ENCODE measurements around the gene CREB3L2.
"Not testable (repeated sequence)": the region's sequence is repeated elsewhere in the genome, so short reads cannot be mapped to it uniquely, and the experiment has no call there.

Gene CREB3L2

DNA sequence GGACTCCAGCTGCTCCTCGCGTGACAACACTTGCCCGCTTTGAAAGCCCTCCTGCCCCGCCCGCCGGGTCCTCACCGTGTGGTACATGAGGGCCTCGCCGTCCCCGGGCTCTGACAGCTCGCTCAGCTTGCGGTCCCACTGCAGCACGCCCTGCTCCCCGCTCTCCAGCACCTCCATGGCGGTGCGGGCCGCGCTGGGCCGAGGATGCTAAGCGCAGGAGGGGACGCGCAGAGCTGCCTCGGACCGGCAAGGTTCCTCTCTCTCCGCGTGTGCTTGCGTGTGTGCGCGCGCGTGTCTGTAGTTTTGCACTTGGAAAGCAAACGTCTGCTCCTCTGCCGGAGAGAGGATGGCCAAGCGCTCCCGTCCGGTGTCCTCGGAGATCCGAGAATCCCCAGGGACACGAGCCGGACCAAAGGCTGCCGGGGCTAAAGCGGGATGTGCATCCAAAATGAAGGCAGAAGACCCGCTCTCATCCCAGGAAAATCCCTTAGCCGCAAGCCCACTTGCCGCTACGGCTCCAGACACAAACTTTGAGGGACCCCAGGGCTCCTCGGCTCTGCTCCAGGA is at the start of gene CREB3L2:
TSS of gene CREB3L2 (minus strand) at position 558 of the 567 bp plus-strand sequence. CDS start at position 177, 381 bp downstream.
- no peaks in the 10 kb centered on the region for H3K27me3 ChIP-seq (ENCODE audit: control insufficient read depth in 1 of 2, insufficient read depth in 2 of 2, low read length in 2 of 2)
- H3K4me3 ChIP-seq (ENCODE audit: low read depth in 1 of 2, low read length in 2 of 2), result peak within 1 kb of the TSS; percentile 94 to 97
- H3K9ac ChIP-seq (ENCODE audit: low read length), result peak within 1 kb of the TSS; percentile 92
- H3K27ac ChIP-seq (ENCODE audit: low read depth, low read length), result peak within 1 kb of the TSS; percentile 99
- H3K36me3 ChIP-seq (ENCODE audit: insufficient read depth, low read length), result no peaks in the 10 kb centered on the region
- no peaks in the 10 kb centered on the region for H3K9me3 ChIP-seq (ENCODE audit: low read length)
- H3K4me1 ChIP-seq (ENCODE audit: insufficient read depth, low read length), result peaks cover 27% of the 10 kb centered on the region

DNA sequence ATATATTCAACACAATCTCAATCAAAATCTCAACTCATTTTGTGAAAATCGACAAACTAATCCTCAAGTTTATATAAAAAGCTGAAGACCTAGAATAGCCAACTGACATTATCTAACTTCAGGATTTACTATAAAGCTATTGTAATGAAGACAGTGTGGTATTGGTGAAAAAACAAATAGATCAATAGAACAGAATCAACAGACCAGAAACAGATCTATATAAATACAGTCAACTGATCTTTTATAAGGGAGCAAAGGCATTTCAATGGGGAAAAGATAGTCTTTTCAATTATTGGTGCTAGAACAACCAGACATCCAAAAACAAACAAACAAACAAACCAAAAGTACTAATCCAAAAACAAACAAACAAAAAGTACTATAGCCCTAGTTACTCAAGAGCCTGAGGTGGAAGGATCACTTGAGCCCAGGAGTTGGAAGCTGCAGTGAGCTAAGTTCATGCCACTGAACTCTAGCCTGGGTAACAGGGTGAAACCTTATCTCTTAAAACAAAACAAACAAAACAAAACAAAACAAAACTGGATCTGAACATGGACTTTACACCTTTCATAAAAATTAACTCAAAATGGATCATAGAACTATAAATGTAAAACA is 47.7 kb upstream of the CREB3L2 start:
- H3K4me3 ChIP-seq (ENCODE audit: low read depth in 1 of 2, low read length in 2 of 2), result no peak overlapping the region
- H3K4me1 ChIP-seq (ENCODE audit: insufficient read depth, low read length), result no peaks in the 10 kb centered on the region
- H3K27me3 ChIP-seq (ENCODE audit: control insufficient read depth in 1 of 2, insufficient read depth in 2 of 2, low read length in 2 of 2), result no peaks in the 10 kb centered on the region
- no peak overlapping the region for H3K9ac ChIP-seq (ENCODE audit: low read length)
- H3K36me3 ChIP-seq (ENCODE audit: insufficient read depth, low read length), result no peaks in the 10 kb centered on the region
- H3K9me3 ChIP-seq (ENCODE audit: low read length), result no peaks in the 10 kb centered on the region
- no peak overlapping the region for H3K27ac ChIP-seq (ENCODE audit: low read depth, low read length)

DNA sequence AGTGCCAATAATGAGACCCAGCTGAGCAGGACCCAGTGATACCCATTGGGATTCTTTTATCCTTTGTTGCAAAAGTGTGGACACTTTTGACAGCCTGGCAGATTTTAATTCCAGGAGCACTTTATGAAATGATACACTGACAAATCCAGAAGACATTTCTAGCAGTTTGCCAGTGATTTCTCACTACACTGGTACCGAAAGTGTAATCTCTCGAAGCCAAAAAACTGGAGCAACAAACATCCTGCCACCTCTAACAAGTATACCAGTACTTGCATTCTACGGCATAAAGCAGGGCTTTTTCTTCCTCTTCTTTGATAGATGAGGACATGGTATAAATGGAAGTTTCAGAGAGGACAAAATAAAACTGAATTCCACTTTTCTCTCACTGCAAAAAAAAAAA is 46.0 kb upstream of the CREB3L2 start:
- no peaks in the 10 kb centered on the region for H3K36me3 ChIP-seq (ENCODE audit: insufficient read depth, low read length)
- no peak overlapping the region for H3K4me3 ChIP-seq (ENCODE audit: low read depth in 1 of 2, low read length in 2 of 2)
- no peaks in the 10 kb centered on the region for H3K4me1 ChIP-seq (ENCODE audit: insufficient read depth, low read length)
- H3K9me3 ChIP-seq (ENCODE audit: low read length), result no peaks in the 10 kb centered on the region
- no peak overlapping the region for H3K27ac ChIP-seq (ENCODE audit: low read depth, low read length)
- H3K27me3 ChIP-seq (ENCODE audit: control insufficient read depth in 1 of 2, insufficient read depth in 2 of 2, low read length in 2 of 2), result no peaks in the 10 kb centered on the region
- H3K9ac ChIP-seq (ENCODE audit: low read length), result no peak overlapping the region

DNA sequence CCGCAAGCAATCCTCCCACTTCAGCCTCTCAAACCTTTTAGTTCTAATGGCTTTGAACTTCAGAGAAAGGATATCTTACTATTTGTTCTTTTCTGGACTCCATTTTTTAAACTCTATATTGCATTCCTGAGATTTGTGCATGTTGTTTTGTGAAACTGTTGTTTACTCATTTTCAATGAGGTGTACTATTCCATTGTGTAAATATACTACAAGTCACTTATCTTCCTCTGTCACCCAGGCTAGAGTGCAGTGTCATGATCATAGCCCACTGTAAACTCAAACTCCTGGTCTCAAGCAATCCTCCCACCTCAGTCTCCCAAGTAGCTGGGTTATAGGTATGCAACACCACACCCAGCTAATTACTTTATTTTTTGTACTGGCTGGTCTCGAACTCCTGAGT is 43.0 kb upstream of the CREB3L2 start:
- Histone ChIP-seq H3K27me3 (ENCODE audit: control insufficient read depth in 1 of 2, insufficient read depth in 2 of 2, low read length in 2 of 2) (no peaks in the 10 kb centered on the region), H3K9ac (ENCODE audit: low read length) (no peak overlapping the region), H3K4me3 (ENCODE audit: low read depth in 1 of 2, low read length in 2 of 2) (no peak overlapping the region), H3K27ac (ENCODE audit: low read depth, low read length) (no peak overlapping the region), H3K9me3 (ENCODE audit: low read length) (no peaks in the 10 kb centered on the region), H3K36me3 (ENCODE audit: insufficient read depth, low read length) (no peaks in the 10 kb centered on the region), H3K4me1 (ENCODE audit: insufficient read depth, low read length) (no peaks in the 10 kb centered on the region)

- H3K4me1 ChIP-seq (ENCODE audit: insufficient read depth, low read length); H3K4me3 ChIP-seq (ENCODE audit: low read depth in 1 of 2, low read length in 2 of 2); H3K27me3 ChIP-seq (ENCODE audit: control insufficient read depth in 1 of 2, insufficient read depth in 2 of 2, low read length in 2 of 2); H3K27ac ChIP-seq (ENCODE audit: low read depth, low read length); H3K9me3 ChIP-seq (ENCODE audit: low read length); H3K36me3 ChIP-seq (ENCODE audit: insufficient read depth, low read length); H3K9ac ChIP-seq (ENCODE audit: low read length): not testable (repeated sequence)
Observed at GRCh38 chr7:138040063-138040462, 38.2 kb upstream of the CREB3L2 start.

DNA sequence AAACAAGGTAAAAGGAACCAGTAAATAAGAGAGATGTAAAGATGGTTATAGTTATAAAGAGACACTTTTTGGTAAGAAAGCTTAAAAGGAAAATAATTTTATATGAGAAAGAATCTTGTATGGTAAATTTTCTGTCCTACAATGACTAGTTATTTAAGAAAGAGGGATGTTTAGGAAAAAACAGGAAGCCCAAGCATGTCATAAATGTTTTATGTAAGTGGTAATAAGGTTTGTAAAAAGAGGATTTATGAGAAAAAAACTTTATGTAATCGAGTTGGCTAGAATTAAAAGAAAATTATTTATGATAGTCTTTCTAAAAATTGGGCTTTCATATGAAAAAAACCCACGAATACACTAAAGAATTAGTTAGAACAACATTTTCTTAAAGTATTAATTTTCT is 34.2 kb upstream of the CREB3L2 start:
- H3K9ac ChIP-seq (ENCODE audit: low read length), result no peak overlapping the region
- no peaks in the 10 kb centered on the region for H3K36me3 ChIP-seq (ENCODE audit: insufficient read depth, low read length)
- no peaks in the 10 kb centered on the region for H3K27me3 ChIP-seq (ENCODE audit: control insufficient read depth in 1 of 2, insufficient read depth in 2 of 2, low read length in 2 of 2)
- H3K4me3 ChIP-seq (ENCODE audit: low read depth in 1 of 2, low read length in 2 of 2), result no peak overlapping the region
- no peak overlapping the region for H3K27ac ChIP-seq (ENCODE audit: low read depth, low read length)
- H3K4me1 ChIP-seq (ENCODE audit: insufficient read depth, low read length), result no peaks in the 10 kb centered on the region
- H3K9me3 ChIP-seq (ENCODE audit: low read length), result no peaks in the 10 kb centered on the region

DNA sequence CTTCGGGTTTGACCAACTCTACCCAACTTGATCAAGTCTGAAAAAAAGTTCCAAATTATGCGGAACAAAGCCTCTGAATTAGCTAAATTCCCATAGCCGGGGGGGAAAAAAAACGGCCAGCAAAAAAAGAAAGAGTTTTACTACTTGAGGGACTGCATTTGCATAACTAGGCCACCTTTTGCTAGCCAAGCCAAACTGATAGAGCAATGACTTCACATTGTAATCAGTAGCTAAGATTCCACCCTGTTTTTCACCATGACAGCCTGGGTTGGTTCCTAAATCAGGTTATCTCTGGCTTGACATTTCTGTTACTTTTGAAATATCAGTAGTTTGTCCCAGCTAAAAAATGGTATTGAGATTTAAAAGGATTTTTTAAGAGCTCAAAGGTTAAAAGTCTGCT is 31.4 kb upstream of the CREB3L2 start:
- Histone ChIP-seq H3K4me3 (ENCODE audit: low read depth in 1 of 2, low read length in 2 of 2) (no peak overlapping the region), H3K9ac (ENCODE audit: low read length) (no peak overlapping the region), H3K9me3 (ENCODE audit: low read length) (no peaks in the 10 kb centered on the region), H3K27me3 (ENCODE audit: control insufficient read depth in 1 of 2, insufficient read depth in 2 of 2, low read length in 2 of 2) (no peaks in the 10 kb centered on the region), H3K27ac (ENCODE audit: low read depth, low read length) (no peak overlapping the region), H3K36me3 (ENCODE audit: insufficient read depth, low read length) (no peaks in the 10 kb centered on the region), H3K4me1 (ENCODE audit: insufficient read depth, low read length) (no peaks in the 10 kb centered on the region)

- no peak overlapping the region for H3K27ac ChIP-seq (ENCODE audit: low read depth, low read length)
- no peak overlapping the region for H3K4me3 ChIP-seq (ENCODE audit: low read depth in 1 of 2, low read length in 2 of 2)
- no peak overlapping the region for H3K9ac ChIP-seq (ENCODE audit: low read length)
- H3K4me1 ChIP-seq (ENCODE audit: insufficient read depth, low read length), result no peaks in the 10 kb centered on the region
- H3K9me3 ChIP-seq (ENCODE audit: low read length), result no peaks in the 10 kb centered on the region
- H3K36me3 ChIP-seq (ENCODE audit: insufficient read depth, low read length), result no peaks in the 10 kb centered on the region
- no peaks in the 10 kb centered on the region for H3K27me3 ChIP-seq (ENCODE audit: control insufficient read depth in 1 of 2, insufficient read depth in 2 of 2, low read length in 2 of 2)
Observed at GRCh38 chr7:138032770-138033169, 30.9 kb upstream of the CREB3L2 start.

DNA sequence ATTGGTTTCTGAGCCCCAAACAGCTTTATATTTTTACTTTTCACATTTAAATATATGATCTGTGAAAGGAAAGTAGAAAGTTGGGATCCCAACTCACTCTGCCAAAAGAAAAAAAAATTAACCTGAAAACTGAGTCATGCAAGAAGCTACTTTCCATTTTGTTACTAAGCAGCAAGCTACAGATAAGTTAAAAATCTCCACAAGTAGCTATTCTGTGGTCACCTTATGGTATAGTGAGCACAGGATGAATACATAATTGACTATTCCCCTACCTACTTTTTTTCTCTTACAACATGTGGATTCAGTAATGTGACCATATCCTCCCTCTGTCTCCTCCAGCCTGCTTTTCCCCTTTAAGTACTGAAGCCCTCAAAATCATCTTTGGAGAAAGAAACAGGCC is 30.3 kb upstream of the CREB3L2 start:
- Histone ChIP-seq H3K27ac (ENCODE audit: low read depth, low read length) (no peak overlapping the region), H3K27me3 (ENCODE audit: control insufficient read depth in 1 of 2, insufficient read depth in 2 of 2, low read length in 2 of 2) (no peaks in the 10 kb centered on the region), H3K9ac (ENCODE audit: low read length) (no peak overlapping the region), H3K9me3 (ENCODE audit: low read length) (no peaks in the 10 kb centered on the region), H3K36me3 (ENCODE audit: insufficient read depth, low read length) (no peaks in the 10 kb centered on the region), H3K4me1 (ENCODE audit: insufficient read depth, low read length) (no peaks in the 10 kb centered on the region), H3K4me3 (ENCODE audit: low read depth in 1 of 2, low read length in 2 of 2) (no peak overlapping the region)

DNA sequence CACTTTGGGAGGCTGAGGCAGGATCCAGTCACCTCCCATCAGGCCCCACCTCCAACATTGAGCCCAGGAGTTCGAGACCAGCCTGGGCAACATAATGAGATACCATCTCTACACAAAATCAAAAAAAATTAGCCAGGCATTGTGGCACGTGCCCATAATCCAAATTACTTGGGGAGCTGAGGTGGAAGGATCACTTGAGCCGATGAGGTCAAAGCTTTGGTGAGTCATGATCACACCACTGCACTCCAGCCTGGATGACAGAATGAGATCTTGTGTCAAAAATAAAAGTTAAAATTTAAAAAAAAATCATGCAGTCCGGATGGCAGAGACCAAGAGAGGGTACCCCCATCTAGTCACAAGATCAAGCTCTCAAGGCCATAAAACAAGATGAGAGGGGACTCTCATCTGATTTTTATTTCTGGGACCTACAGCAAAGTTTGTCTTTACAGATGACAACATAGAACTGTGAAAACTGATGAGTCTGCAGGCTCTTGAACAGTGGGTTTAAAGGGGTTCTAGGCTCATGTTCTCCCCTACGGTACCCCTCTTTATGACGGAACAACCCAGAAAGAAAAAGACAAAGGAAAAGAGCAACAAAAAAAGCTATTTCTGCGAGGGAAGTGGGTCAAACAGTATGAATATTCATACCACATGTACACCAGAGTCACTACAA is 28.9 kb upstream of the CREB3L2 start:
- Histone ChIP-seq H3K27ac (ENCODE audit: low read depth, low read length) (no peak overlapping the region), H3K9me3 (ENCODE audit: low read length) (no peaks in the 10 kb centered on the region), H3K9ac (ENCODE audit: low read length) (no peak overlapping the region), H3K36me3 (ENCODE audit: insufficient read depth, low read length) (no peaks in the 10 kb centered on the region), H3K4me3 (ENCODE audit: low read depth in 1 of 2, low read length in 2 of 2) (no peak overlapping the region), H3K4me1 (ENCODE audit: insufficient read depth, low read length) (no peaks in the 10 kb centered on the region), H3K27me3 (ENCODE audit: control insufficient read depth in 1 of 2, insufficient read depth in 2 of 2, low read length in 2 of 2) (no peaks in the 10 kb centered on the region)

DNA sequence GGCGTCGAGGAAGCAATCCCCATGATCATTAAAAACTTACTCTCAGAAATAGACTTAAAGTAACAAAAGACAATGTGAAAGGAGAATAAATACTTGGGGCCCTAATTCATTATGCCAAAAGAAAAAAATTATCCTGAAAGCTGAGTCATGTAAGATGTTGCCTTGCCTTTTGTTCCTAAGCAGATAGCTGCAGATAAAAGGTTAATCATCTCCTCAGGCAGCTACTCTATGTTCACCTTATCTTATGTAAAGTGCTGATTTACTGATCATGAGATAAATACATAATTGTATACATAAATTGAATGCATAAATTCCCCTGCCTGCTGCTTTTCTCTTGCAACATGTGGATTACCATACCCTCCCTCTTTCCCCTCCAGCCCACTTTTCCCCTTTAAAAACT is 28.1 kb upstream of the CREB3L2 start:
- no peak overlapping the region for H3K9ac ChIP-seq (ENCODE audit: low read length)
- H3K27me3 ChIP-seq (ENCODE audit: control insufficient read depth in 1 of 2, insufficient read depth in 2 of 2, low read length in 2 of 2), result no peaks in the 10 kb centered on the region
- no peaks in the 10 kb centered on the region for H3K9me3 ChIP-seq (ENCODE audit: low read length)
- no peaks in the 10 kb centered on the region for H3K36me3 ChIP-seq (ENCODE audit: insufficient read depth, low read length)
- H3K4me1 ChIP-seq (ENCODE audit: insufficient read depth, low read length), result no peaks in the 10 kb centered on the region
- H3K27ac ChIP-seq (ENCODE audit: low read depth, low read length), result no peak overlapping the region
- no peak overlapping the region for H3K4me3 ChIP-seq (ENCODE audit: low read depth in 1 of 2, low read length in 2 of 2)

DNA sequence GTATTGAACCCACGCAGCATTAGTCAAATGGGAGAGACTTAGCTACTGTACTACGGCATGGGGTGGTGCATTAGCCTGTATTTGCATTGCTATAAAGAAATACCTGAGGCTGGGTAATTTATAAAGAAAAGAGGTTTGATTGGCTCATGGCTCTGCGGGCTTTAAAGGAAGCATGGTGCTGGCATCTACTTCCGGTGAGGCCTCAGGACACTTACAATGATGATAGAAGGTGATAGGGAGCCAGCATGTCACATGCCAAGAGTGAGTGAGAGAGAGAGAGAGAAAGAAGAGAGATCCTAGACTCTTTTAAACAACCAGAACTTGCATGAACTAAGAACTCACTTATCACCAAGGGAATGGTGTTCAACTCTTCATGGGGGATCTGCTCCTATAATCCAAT is 27.2 kb upstream of the CREB3L2 start:
- Histone ChIP-seq H3K27me3 (ENCODE audit: control insufficient read depth in 1 of 2, insufficient read depth in 2 of 2, low read length in 2 of 2) (no peaks in the 10 kb centered on the region), H3K4me1 (ENCODE audit: insufficient read depth, low read length) (no peaks in the 10 kb centered on the region), H3K9ac (ENCODE audit: low read length) (no peak overlapping the region), H3K9me3 (ENCODE audit: low read length) (no peaks in the 10 kb centered on the region), H3K27ac (ENCODE audit: low read depth, low read length) (no peak overlapping the region), H3K36me3 (ENCODE audit: insufficient read depth, low read length) (no peaks in the 10 kb centered on the region), H3K4me3 (ENCODE audit: low read depth in 1 of 2, low read length in 2 of 2) (no peak overlapping the region)

All from muscle layer of colon (tissue), 2 donors.